ENCODE results near the gene DYDC1.
"Not testable (repeated sequence)": the region's sequence is repeated elsewhere in the genome, so short reads cannot be mapped to it uniquely, and the experiment has no call there.

Gene DYDC1

DNA sequence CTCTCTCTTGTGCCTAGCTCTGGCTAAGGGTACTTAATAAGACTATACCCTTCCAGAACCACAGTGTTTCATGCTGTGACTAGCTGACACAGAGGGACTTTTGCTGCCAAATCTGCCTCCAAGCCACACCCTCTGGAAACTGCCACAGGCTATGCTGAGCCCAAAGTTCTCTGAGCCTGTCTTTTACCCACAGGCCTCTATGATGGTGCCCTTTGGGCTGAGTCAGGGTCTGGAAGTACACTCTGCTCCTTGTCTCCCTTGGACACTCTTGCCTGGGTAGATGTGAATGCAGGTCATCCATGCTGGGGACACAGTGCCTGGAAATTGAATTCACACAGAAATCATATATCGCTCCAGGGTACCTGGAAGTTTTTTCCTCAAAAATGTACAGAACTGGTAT lies 22.6 kb downstream of the DYDC1 start:
- DNase-seq = no peak

DNA sequence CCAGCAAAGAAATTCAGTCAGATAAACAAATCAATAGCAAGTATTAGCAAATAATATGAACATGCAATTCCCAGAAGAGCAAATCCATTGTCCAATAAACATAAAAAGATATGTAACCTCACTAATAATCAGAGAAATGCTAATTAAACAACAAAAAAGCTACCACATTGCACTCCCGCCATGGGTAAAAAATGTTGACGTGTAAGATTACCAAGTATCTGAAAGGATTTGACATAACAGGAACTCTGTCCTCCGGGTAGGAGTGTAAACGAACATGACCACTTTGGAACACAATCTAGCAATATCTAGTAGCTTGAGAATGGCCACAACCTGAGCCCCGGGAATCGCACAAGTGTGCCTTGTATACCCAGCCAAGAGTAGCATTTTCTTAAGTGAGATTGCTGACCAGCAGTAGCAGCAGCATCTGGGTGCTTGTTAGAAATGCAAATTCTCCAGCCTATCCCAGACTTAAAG lies 31.6 kb downstream of the DYDC1 start:
- no peak for DNase-seq

DNA sequence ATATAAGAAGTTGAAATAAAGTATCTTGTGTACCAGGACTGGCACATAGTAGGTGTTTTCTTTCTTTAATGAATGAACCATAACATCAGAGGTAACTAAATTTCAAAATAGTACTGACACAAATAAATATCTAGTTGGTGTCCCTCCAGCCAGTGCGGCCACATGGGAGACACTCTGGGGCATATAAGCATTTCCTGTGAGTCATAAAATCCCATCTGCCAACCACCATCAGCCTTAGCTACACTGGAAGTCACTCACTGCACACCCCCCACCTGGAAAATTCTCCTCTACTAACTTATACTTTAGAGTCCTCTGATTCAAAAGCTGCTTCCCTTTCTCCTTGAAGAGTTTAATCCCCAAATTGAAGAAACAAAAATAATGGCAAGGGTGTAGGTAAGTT lies 32.5 kb downstream of the DYDC1 start:
- DNase-seq = no peak

DNA sequence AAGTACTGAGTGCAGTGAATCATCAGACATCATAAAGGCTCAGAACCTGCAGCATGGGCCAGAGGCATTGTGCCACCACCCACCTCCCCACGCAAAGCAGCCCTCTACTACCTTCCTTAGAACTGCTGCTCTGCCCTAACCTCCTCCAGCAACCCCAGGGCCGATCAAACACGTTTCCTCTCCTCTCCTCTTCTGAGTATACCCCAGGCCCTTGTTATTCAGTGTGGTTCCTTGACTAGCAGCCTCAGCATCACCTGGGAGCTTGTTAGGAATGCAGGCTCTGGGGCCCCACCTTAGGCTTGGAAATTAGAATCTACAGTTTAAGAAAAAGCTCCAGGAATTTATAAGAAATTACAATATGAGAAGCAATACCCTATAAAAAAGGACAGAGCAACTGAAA lies 33.2 kb downstream of the DYDC1 start:
- DNase-seq = no peak

DNA sequence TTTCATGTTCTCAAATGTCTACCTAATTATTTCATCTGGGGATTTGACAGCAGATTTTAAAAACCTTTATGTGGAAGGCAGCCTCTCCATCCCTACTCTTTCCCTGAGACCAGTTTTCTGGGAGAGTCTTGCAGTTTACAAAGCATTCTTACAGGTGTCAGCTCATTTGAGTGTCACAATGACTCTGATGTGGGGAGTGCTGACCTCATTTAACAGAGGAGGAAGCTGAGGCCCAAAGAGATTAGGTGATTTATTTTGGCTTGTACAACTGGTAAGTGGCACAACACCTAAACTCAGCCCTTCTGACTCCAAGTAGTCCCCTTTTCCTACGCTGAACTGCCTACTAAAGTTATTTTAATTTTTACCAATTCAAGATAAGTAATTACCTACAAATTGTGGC lies 33.8 kb downstream of the DYDC1 start:
- DNase-seq = no peak

GRCh38 chr10:80322158-80322557 lies 34.4 kb downstream of the DYDC1 start:
- no peak for DNase-seq

DNA sequence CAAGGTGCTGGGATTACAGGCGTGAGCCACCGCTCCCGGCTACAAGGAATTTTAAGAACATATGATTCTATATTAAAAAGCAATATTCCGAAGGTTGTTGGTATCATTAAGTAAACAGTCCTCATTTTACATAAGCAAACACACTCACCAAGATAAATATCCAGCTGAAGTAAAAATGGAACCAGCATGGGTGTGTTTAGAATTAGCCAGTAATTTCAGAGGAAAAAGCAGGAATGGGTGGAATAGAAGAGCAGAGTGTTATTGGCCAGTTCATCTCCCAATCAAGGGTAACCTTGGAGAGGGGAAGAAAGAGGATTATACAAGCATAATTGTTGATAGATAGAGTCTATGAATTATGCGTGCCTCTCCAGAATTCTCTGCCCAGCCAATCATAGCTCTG lies 35.4 kb downstream of the DYDC1 start:
- DNase-seq = no peak

DNA sequence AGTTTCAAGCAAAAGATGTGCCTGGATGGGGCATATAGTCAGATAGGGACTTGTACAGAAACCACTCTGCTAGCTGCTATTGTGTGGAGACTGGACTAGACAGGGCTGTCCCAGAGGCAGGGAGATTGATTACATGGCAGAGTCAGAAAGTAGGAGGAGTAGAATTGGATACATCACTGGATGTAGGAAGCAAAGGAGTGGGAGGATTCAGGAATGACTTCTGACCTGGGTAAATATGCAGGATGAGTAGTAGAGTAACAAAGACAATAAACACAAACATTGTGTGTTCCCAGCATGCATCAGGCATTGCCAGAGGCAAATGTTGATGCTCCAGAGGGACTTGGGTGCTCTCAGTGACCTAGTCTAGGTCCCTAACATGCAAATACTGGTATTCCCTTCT lies 36.2 kb downstream of the DYDC1 start:
- no peak for DNase-seq

GRCh38 chr10:80319725-80320290 lies 36.7 kb downstream of the DYDC1 start:
- no peak for DNase-seq

GRCh38 chr10:80319318-80319717 lies 37.2 kb downstream of the DYDC1 start:
- DNase-seq = no peak

- no peak for DNase-seq
Observed at GRCh38 chr10:80318742-80319141, 37.8 kb downstream of the DYDC1 start.

GRCh38 chr10:80315391-80315790 lies 41.2 kb downstream of the DYDC1 start:
- DNase-seq = no peak

GRCh38 chr10:80313523-80313922 lies 43.0 kb downstream of the DYDC1 start:
- DNase-seq = no peak

DNA sequence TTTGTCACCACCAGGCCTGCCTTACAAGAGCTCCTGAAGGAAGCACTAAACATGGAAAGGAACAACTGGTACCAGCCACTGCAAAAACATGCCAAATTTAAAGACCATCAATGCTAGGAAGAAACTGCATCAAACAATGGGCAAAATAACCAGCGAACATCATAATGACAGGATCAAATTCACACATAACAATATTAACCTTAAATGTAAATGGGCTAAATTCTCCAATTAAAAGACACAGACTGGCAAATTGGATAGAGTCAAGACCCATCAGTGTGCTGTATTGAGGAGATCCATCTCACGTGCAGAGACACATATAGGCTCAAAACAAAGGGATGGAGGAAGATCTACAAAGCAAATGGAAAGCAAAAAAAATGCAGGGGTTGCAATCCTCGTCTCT lies 50.6 kb downstream of the DYDC1 start:
- DNase-seq = not testable (repeated sequence)

GRCh38 chr10:80296942-80297341 lies 59.6 kb downstream of the DYDC1 start:
- DNase-seq = no peak

GRCh38 chr10:80292607-80293239 lies 63.8 kb downstream of the DYDC1 start:
- no peak for DNase-seq

GRCh38 chr10:80290474-80291220 lies 65.9 kb downstream of the DYDC1 start:
- no peak for DNase-seq

GRCh38 chr10:80289451-80290287 lies 66.9 kb downstream of the DYDC1 start, which contains the start of gene MAT1A:
MAT1A (minus strand) TSS chr10:80289658; CDS start chr10:80289423, 235 bp downstream.
- peak; percentile 38 for DNase-seq

- DNase-seq = no peak
Observed at GRCh38 chr10:80288849-80289248, 67.7 kb downstream of the DYDC1 start.
